GM23338 (cell line): ENCODE results near the gene PRKAB2. TPM values are rescaled to one million over a fixed set of nuclear protein-coding genes. Genes with fewer than 3 reads are reported as not detected.

Experiments
- ATAC-seq: fragments of 200-7000 bp; cut with Tn5 transposase; 3 replicates; pipeline ENCODE4 v1.9.1; 2020
- DNase-seq: peaks from one replicate; pipeline ENCODE4 v3.0.0-alpha.2; 2015; ENCODE audit warnings: low spot score
- H2AFZ ChIP-seq: fragments of 200-600 bp; sonication (generic); 2 replicates; pipeline ENCODE4 v1.8.0; 2016; ENCODE audit warnings: antibody characterized with exemption, mild to moderate bottlenecking, moderate library complexity
- H3F3A ChIP-seq: fragments of 200-600 bp; sonication (generic); replicated peaks from 2 replicates; pipeline ENCODE4 v1.8.0; 2017; ENCODE audit warnings: antibody characterized with exemption, mixed run types, low read depth
- H3K27ac ChIP-seq: fragments of 200-600 bp; sonication (generic); 2 replicates; pipeline ENCODE4 v1.6.1; 2016; ENCODE audit warnings: low read depth
- H3K27me3 ChIP-seq: fragments of 200-600 bp; sonication (generic); 2 replicates; pipeline ENCODE4 v1.8.0; 2016; ENCODE audit warnings: mild to moderate bottlenecking, mixed run types, moderate library complexity; ENCODE audit not compliant: insufficient read depth
- H3K36me3 ChIP-seq: fragments of 200-600 bp; sonication (generic); 2 replicates; pipeline ENCODE4 v1.8.0; 2016; ENCODE audit warnings: mild to moderate bottlenecking; ENCODE audit not compliant: insufficient read depth
- H3K4me1 ChIP-seq: fragments of 200-600 bp; sonication (generic); 2 replicates; pipeline ENCODE4 v1.8.0; 2016; ENCODE audit warnings: mild to moderate bottlenecking, moderate library complexity; ENCODE audit not compliant: insufficient read depth
- H3K4me2 ChIP-seq: fragments of 200-600 bp; sonication (generic); 2 replicates; pipeline ENCODE4 v1.7.1; 2017; ENCODE audit warnings: mixed run types
- H3K4me3 ChIP-seq: fragments of 200-600 bp; sonication (generic); 2 replicates; pipeline ENCODE4 v1.6.1; 2016; ENCODE audit warnings: mixed run types
- H3K79me2 ChIP-seq: fragments of 200-600 bp; sonication (generic); replicated peaks from 2 replicates; pipeline ENCODE4 v1.8.0; 2017; ENCODE audit warnings: mild to moderate bottlenecking; ENCODE audit not compliant: insufficient read depth
- H3K9me2 ChIP-seq: fragments of 200-600 bp; sonication (generic); 2 replicates; pipeline ENCODE4 v1.8.0; 2017; ENCODE audit not compliant: insufficient read depth
- H4K20me1 ChIP-seq: fragments of 200-600 bp; sonication (generic); replicated peaks from 2 replicates; pipeline ENCODE4 v1.8.0; 2017; ENCODE audit warnings: mild to moderate bottlenecking; ENCODE audit not compliant: insufficient read depth
- H3K27ac Mint-ChIP-seq: 2 replicates; pipeline ENCODE4 v1.8.0; 2020; ENCODE audit warnings: inconsistent platforms, mild to moderate bottlenecking, moderate library complexity, mixed read lengths
- H3K27me3 Mint-ChIP-seq: 3 replicates; pipeline ENCODE4 v1.8.0; 2022; ENCODE audit warnings: low read depth, mild to moderate bottlenecking, moderate library complexity, mixed read lengths, inconsistent platforms; ENCODE audit not compliant: insufficient read depth, poor library complexity
- H3K36me3 Mint-ChIP-seq: 3 replicates; pipeline ENCODE4 v1.8.0; 2021; ENCODE audit warnings: low read depth, mild to moderate bottlenecking, inconsistent platforms, moderate library complexity, mixed read lengths
- H3K4me1 Mint-ChIP-seq: 3 replicates; pipeline ENCODE4 v1.8.0; 2020; ENCODE audit warnings: mild to moderate bottlenecking, inconsistent platforms, mixed read lengths
- H3K4me3 Mint-ChIP-seq: 3 replicates; pipeline ENCODE4 v1.8.0; 2021; ENCODE audit warnings: moderate library complexity, mild to moderate bottlenecking, inconsistent platforms, mixed read lengths
- H3K9me3 Mint-ChIP-seq: 3 replicates; pipeline ENCODE4 v1.8.0; 2020; ENCODE audit warnings: moderate library complexity, mild to moderate bottlenecking, inconsistent platforms, mixed read lengths
- CREB1 ChIP-seq: fragments of 250-450 bp; sonication (Bioruptor Pico); IDR thresholded peaks from 2 replicates; pipeline ENCODE4 v1.5.0; 2020; ENCODE audit warnings: low read depth, mild to moderate bottlenecking, moderate library complexity
- EZH2 ChIP-seq: fragments of 200-600 bp; sonication (generic); IDR thresholded peaks from one replicate; pipeline ENCODE4 v1.8.0; 2017; ENCODE audit warnings: antibody characterized with exemption, mild to moderate bottlenecking, low read depth; ENCODE audit not compliant: unreplicated experiment
- EZH2phosphoT487 ChIP-seq: fragments of 200-600 bp; sonication (generic); IDR thresholded peaks from one replicate; pipeline ENCODE4 v1.8.1; 2018; ENCODE audit warnings: antibody characterized with exemption; ENCODE audit not compliant: unreplicated experiment
- JUNB ChIP-seq: IDR thresholded peaks from one replicate; pipeline ENCODE4 v1.6.1; 2016; ENCODE audit warnings: antibody characterized with exemption; ENCODE audit not compliant: unreplicated experiment
- NANOG ChIP-seq: IDR thresholded peaks from 2 replicates; pipeline ENCODE4 v1.6.1; 2016; ENCODE audit warnings: antibody characterized with exemption, borderline replicate concordance
- POLR2AphosphoS5 ChIP-seq: IDR thresholded peaks from 2 replicates; pipeline ENCODE4 v1.6.1; 2016; ENCODE audit warnings: antibody characterized with exemption, low read depth
- STAT1 ChIP-seq: IDR thresholded peaks from one replicate; pipeline ENCODE4 v1.6.1; 2016; ENCODE audit warnings: antibody characterized with exemption; ENCODE audit not compliant: unreplicated experiment
- ZNF114 ChIP-seq: fragments of 250-450 bp; sonication (Bioruptor Pico); IDR thresholded peaks from 2 replicates; pipeline ENCODE4 v1.5.0; 2020; ENCODE audit warnings: mild to moderate bottlenecking, moderate library complexity
- ZNF331 ChIP-seq: fragments of 250-450 bp; sonication (Bioruptor Pico); IDR thresholded peaks from 2 replicates; pipeline ENCODE4 v1.5.0; 2020; ENCODE audit warnings: low read depth, mild to moderate bottlenecking, moderate library complexity
- polyA plus RNA-seq: library from polyadenylated mRNA; unstranded; fragments of >200 nt; fragmentation: Nextera tagmentation; extraction: Ambion mirVana; gene quantifications from 2 replicates; pipeline ENCODE4 v1.2.1, GENCODE V29; 2016
- total RNA-seq: library from RNA; depleted of rRNA; stranded (reverse); fragments of >200 nt; shearing (Covaris generic); gene quantifications from 2 replicates; pipeline ENCODE4 v1.2.3, GENCODE V29; 2014
- TF ChIP-seq, protein P1 (sequence below), 2 experiments: fragments of 200-600 bp in 1 of 2; sonication (generic) in 1 of 2; conservative IDR thresholded peaks; 2 replicates each; pipeline versions ENCODE4 v1.5.1 to v1.6.1; 2016 to 2017; ENCODE audit warnings: antibody characterized with exemption in 2 of 2, low read depth in 2 of 2, mild to moderate bottlenecking in 2 of 2, moderate library complexity in 1 of 2
- TF ChIP-seq, protein P2 (sequence below): IDR thresholded peaks from 2 replicates; pipeline ENCODE4 v1.6.1; 2016; ENCODE audit warnings: antibody characterized with exemption
- TF ChIP-seq, protein P3 (sequence below): fragments of 250-450 bp; sonication (Bioruptor Pico); IDR thresholded peaks from 2 replicates; pipeline ENCODE4 v1.5.0; 2020; ENCODE audit warnings: mild to moderate bottlenecking, moderate library complexity
- TF ChIP-seq, protein P4 (sequence below): IDR thresholded peaks from one replicate; pipeline ENCODE4 v1.6.1; 2018; ENCODE audit warnings: antibody characterized with exemption; ENCODE audit not compliant: unreplicated experiment

Gene PRKAB2
- total and polyA plus RNA-seq, 2 experiments from 2014 or later = 15.9 to 32.2 TPM

DNA sequence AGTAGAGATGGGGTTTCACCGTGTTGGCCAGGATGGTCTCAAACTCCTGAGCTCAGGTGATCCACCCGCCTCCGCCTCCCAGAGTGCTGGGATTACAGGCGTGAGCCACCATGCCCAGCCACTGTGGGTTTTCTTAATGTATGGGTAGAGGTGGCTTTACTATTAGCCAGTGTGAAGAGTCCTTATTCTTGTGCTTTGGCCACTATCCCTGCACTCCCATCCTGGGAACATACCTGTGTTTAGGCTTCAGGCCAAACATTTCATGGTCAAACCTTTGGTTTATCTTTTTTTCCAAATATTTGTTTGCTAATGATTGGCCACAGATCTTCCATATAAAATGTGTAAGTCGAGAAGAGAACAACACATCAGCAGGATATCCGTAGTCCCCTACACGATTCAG lies 36.3 kb upstream of the PRKAB2 start:
- Mint-ChIP-seq H3K27me3 (peaks cover 1% of the 10 kb centered on the region), H3K4me1 (no peaks in the 10 kb centered on the region), H3K4me3 (no peak overlapping the region), H3K9me3 (no peaks in the 10 kb centered on the region), H3K36me3 (no peaks in the 10 kb centered on the region), H3K27ac (no peak overlapping the region)
- Histone ChIP-seq H3F3A (no peaks in the 10 kb centered on the region), H2AFZ (no peak overlapping the region), H3K4me2 (no peak overlapping the region), H3K27ac (no peak overlapping the region), H3K4me3 (no peak overlapping the region), H3K36me3 (no peaks in the 10 kb centered on the region), H3K79me2 (no peaks in the 10 kb centered on the region), H4K20me1 (no peaks in the 10 kb centered on the region), H3K27me3 (no peaks in the 10 kb centered on the region), H3K9me2 (peaks cover 5% of the 10 kb centered on the region; the same call in 1 of the 2 replicates), H3K4me1 (no peaks in the 10 kb centered on the region)
- TF ChIP-seq, protein P1, sequence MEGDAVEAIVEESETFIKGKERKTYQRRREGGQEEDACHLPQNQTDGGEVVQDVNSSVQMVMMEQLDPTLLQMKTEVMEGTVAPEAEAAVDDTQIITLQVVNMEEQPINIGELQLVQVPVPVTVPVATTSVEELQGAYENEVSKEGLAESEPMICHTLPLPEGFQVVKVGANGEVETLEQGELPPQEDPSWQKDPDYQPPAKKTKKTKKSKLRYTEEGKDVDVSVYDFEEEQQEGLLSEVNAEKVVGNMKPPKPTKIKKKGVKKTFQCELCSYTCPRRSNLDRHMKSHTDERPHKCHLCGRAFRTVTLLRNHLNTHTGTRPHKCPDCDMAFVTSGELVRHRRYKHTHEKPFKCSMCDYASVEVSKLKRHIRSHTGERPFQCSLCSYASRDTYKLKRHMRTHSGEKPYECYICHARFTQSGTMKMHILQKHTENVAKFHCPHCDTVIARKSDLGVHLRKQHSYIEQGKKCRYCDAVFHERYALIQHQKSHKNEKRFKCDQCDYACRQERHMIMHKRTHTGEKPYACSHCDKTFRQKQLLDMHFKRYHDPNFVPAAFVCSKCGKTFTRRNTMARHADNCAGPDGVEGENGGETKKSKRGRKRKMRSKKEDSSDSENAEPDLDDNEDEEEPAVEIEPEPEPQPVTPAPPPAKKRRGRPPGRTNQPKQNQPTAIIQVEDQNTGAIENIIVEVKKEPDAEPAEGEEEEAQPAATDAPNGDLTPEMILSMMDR (conservative IDR thresholded peaks at IDR 0.05; ENCODE audit: low read depth in 2 of 2) = no peak
- no peak for TF ChIP-seq NANOG
- TF ChIP-seq, protein P2, sequence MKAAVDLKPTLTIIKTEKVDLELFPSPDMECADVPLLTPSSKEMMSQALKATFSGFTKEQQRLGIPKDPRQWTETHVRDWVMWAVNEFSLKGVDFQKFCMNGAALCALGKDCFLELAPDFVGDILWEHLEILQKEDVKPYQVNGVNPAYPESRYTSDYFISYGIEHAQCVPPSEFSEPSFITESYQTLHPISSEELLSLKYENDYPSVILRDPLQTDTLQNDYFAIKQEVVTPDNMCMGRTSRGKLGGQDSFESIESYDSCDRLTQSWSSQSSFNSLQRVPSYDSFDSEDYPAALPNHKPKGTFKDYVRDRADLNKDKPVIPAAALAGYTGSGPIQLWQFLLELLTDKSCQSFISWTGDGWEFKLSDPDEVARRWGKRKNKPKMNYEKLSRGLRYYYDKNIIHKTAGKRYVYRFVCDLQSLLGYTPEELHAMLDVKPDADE = no peak
- no peak for TF ChIP-seq POLR2AphosphoS5
- TF ChIP-seq, protein P3, sequence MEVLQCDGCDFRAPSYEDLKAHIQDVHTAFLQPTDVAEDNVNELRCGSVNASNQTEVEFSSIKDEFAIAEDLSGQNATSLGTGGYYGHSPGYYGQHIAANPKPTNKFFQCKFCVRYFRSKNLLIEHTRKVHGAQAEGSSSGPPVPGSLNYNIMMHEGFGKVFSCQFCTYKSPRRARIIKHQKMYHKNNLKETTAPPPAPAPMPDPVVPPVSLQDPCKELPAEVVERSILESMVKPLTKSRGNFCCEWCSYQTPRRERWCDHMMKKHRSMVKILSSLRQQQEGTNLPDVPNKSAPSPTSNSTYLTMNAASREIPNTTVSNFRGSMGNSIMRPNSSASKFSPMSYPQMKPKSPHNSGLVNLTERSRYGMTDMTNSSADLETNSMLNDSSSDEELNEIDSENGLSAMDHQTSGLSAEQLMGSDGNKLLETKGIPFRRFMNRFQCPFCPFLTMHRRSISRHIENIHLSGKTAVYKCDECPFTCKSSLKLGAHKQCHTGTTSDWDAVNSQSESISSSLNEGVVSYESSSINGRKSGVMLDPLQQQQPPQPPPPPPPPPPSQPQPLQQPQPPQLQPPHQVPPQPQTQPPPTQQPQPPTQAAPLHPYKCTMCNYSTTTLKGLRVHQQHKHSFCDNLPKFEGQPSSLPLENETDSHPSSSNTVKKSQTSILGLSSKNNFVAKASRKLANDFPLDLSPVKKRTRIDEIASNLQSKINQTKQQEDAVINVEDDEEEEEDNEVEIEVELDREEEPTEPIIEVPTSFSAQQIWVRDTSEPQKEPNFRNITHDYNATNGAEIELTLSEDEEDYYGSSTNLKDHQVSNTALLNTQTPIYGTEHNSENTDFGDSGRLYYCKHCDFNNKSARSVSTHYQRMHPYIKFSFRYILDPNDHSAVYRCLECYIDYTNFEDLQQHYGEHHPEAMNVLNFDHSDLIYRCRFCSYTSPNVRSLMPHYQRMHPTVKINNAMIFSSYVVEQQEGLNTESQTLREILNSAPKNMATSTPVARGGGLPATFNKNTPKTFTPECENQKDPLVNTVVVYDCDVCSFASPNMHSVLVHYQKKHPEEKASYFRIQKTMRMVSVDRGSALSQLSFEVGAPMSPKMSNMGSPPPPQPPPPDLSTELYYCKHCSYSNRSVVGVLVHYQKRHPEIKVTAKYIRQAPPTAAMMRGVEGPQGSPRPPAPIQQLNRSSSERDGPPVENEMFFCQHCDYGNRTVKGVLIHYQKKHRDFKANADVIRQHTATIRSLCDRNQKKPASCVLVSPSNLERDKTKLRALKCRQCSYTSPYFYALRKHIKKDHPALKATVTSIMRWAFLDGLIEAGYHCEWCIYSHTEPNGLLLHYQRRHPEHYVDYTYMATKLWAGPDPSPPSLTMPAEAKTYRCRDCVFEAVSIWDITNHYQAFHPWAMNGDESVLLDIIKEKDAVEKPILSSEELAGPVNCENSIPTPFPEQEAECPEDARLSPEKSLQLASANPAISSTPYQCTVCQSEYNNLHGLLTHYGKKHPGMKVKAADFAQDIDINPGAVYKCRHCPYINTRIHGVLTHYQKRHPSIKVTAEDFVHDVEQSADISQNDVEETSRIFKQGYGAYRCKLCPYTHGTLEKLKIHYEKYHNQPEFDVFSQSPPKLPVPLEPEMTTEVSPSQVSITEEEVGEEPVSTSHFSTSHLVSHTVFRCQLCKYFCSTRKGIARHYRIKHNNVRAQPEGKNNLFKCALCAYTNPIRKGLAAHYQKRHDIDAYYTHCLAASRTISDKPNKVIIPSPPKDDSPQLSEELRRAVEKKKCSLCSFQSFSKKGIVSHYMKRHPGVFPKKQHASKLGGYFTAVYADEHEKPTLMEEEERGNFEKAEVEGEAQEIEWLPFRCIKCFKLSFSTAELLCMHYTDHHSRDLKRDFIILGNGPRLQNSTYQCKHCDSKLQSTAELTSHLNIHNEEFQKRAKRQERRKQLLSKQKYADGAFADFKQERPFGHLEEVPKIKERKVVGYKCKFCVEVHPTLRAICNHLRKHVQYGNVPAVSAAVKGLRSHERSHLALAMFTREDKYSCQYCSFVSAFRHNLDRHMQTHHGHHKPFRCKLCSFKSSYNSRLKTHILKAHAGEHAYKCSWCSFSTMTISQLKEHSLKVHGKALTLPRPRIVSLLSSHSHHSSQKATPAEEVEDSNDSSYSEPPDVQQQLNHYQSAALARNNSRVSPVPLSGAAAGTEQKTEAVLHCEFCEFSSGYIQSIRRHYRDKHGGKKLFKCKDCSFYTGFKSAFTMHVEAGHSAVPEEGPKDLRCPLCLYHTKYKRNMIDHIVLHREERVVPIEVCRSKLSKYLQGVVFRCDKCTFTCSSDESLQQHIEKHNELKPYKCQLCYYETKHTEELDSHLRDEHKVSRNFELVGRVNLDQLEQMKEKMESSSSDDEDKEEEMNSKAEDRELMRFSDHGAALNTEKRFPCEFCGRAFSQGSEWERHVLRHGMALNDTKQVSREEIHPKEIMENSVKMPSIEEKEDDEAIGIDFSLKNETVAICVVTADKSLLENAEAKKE = no peak
- no peak for TF ChIP-seq STAT1
- no peak for TF ChIP-seq ZNF331 (CRISPR knock-in tag)
- TF ChIP-seq EZH2phosphoT487 = no peak
- TF ChIP-seq EZH2 = no peak
- TF ChIP-seq ZNF114 (CRISPR knock-in tag) = no peak
- TF ChIP-seq, protein P4, sequence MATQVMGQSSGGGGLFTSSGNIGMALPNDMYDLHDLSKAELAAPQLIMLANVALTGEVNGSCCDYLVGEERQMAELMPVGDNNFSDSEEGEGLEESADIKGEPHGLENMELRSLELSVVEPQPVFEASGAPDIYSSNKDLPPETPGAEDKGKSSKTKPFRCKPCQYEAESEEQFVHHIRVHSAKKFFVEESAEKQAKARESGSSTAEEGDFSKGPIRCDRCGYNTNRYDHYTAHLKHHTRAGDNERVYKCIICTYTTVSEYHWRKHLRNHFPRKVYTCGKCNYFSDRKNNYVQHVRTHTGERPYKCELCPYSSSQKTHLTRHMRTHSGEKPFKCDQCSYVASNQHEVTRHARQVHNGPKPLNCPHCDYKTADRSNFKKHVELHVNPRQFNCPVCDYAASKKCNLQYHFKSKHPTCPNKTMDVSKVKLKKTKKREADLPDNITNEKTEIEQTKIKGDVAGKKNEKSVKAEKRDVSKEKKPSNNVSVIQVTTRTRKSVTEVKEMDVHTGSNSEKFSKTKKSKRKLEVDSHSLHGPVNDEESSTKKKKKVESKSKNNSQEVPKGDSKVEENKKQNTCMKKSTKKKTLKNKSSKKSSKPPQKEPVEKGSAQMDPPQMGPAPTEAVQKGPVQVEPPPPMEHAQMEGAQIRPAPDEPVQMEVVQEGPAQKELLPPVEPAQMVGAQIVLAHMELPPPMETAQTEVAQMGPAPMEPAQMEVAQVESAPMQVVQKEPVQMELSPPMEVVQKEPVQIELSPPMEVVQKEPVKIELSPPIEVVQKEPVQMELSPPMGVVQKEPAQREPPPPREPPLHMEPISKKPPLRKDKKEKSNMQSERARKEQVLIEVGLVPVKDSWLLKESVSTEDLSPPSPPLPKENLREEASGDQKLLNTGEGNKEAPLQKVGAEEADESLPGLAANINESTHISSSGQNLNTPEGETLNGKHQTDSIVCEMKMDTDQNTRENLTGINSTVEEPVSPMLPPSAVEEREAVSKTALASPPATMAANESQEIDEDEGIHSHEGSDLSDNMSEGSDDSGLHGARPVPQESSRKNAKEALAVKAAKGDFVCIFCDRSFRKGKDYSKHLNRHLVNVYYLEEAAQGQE = no peak
- no peak for TF ChIP-seq CREB1
- no peak for TF ChIP-seq JUNB
- ATAC-seq = no peak
- no peak for DNase-seq
